CD4-positive, alpha-beta T cell (primary cell): ENCODE data around the gene TMEM151B. TPM values are rescaled to one million over a fixed set of nuclear protein-coding genes. Genes with fewer than 3 reads are reported as not detected.

ENCODE experiments used
- ATAC-seq: fragments of 200-7000 bp; cut with Tn5 transposase; one replicate; pipeline ENCODE4 v1.10.0; 2022; ENCODE audit warnings: mild to moderate bottlenecking; ENCODE audit not compliant: poor library complexity
- CTCF ChIA-PET: fragments of 350-600 bp; sonication (Branson Sonifier 250); formaldehyde crosslinking; loops from one replicate; lab custom pipeline; 2021; ENCODE audit warnings: antibody characterized with exemption, inconsistent platforms; lab: Charles Lee
- POLR2A ChIA-PET: fragments of 350-600 bp; sonication (Branson Sonifier 250); formaldehyde crosslinking; loops from one replicate; lab custom pipeline; 2021; ENCODE audit warnings: antibody characterized with exemption, inconsistent platforms; lab: Charles Lee
- DNase-seq, 14 experiments: peaks; one replicate each; pipeline ENCODE4 v3.0.0-alpha.2; 2013 to 2020; ENCODE audit warnings: mixed read lengths in 2 of 14
- H3K27ac ChIP-seq, 2 donors: one replicate each; pipeline versions ENCODE4 v1.5.1 to v1.7.0; 2013; ENCODE audit warnings: low read length in 2 of 2, low read depth in 1 of 2, mild to moderate bottlenecking in 1 of 2
- H3K27me3 ChIP-seq, 2 experiments: 1 replicate in 1 of 2; 2 replicates in 1 of 2; pipeline versions ENCODE4 v1.6.1 to v1.7.0; 2013; ENCODE audit warnings: low read length in 2 of 2, control low read depth in 1 of 2, mild to moderate bottlenecking in 1 of 2, moderate library complexity in 1 of 2; ENCODE audit not compliant: insufficient read depth in 2 of 2, control insufficient read depth in 1 of 2
- H3K36me3 ChIP-seq: one replicate; pipeline ENCODE4 v1.6.1; 2013; ENCODE audit warnings: low read length, control low read depth; ENCODE audit not compliant: insufficient read depth
- H3K4me1 ChIP-seq: one replicate; pipeline ENCODE4 v1.6.1; 2013; ENCODE audit warnings: low read length, control low read depth; ENCODE audit not compliant: insufficient read depth
- H3K4me3 ChIP-seq: one replicate; pipeline ENCODE4 v1.5.1; 2013; ENCODE audit warnings: mild to moderate bottlenecking, low read length, moderate library complexity
- H3K9me3 ChIP-seq, 2 experiments: 1 replicate in 1 of 2; 2 replicates in 1 of 2; pipeline versions ENCODE4 v1.6.1 to v1.7.0; 2013; ENCODE audit warnings: low read length in 2 of 2, mild to moderate bottlenecking in 2 of 2, control low read depth in 1 of 2, moderate library complexity in 1 of 2; ENCODE audit not compliant: control insufficient read depth in 1 of 2, insufficient read depth in 1 of 2
- H3K27ac Mint-ChIP-seq: one replicate; pipeline ENCODE4 v1.8.0; 2020; ENCODE audit warnings: mixed read lengths
- H3K27me3 Mint-ChIP-seq: one replicate; pipeline ENCODE4 v1.8.0; 2021; ENCODE audit warnings: mixed read lengths
- H3K36me3 Mint-ChIP-seq: one replicate; pipeline ENCODE4 v1.8.0; 2021; ENCODE audit warnings: low read depth, mixed read lengths
- H3K4me1 Mint-ChIP-seq: one replicate; pipeline ENCODE4 v1.8.0; 2021; ENCODE audit warnings: low read depth, mixed read lengths
- H3K4me3 Mint-ChIP-seq: one replicate; pipeline ENCODE4 v1.8.0; 2020; ENCODE audit warnings: mild to moderate bottlenecking, mixed read lengths
- H3K9me3 Mint-ChIP-seq: one replicate; pipeline ENCODE4 v1.8.0; 2020; ENCODE audit warnings: mixed read lengths
- CTCF ChIP-seq: fragments of 200-600 bp; IDR thresholded peaks from one replicate; pipeline ENCODE4 v1.8.0; 2022; ENCODE audit warnings: antibody characterized with exemption, mild to moderate bottlenecking
- intact Hi-C, 2 experiments: fragments of 100-400 bp; cut with DNase I in 1 of 2; cut with micrococcal nuclease in 1 of 2; formaldehyde crosslinking; loops; one replicate each; pipeline versions ENCODE4 v1.15.1 to v1.9.0; 2023 to 2025; cut with DNase I, micrococcal nuclease
- total RNA-seq, 174 experiments: library from RNA in 2 of 174; stranded (reverse) in 2 of 174; gene quantifications; one replicate each; pipeline ENCODE4 v1.2.3 and lab custom pipeline; 2021 to 2026

The TMEM151B gene
- total RNA-seq, 2 experiments from 2014 or later = not detected

- Mint-ChIP-seq H3K4me1 (peaks cover 55% of the 10 kb centered on the region), H3K36me3 (peaks cover 33% of the 10 kb centered on the region)
- intact Hi-C loops = loop anchor here (1.0 to 10.0 kb wide), 8 partner anchors 8 to 1113 kb away; partner anchors contain the start of genes HSP90AB1 (in 2 of the 2), CDC5L (in 1 of the 2), POLH (in 1 of the 2) and SUPT3H (in 1 of the 2)
These were observed 5.9 kb upstream of the TMEM151B start for GRCh38 chr6:44264154-44265006.

GRCh38 chr6:44265007-44265721 is 5.1 kb upstream of the TMEM151B start, which contains the start of gene NFKBIE:
Gene NFKBIE (minus strand): TSS chr6:44265551. CDS start chr6:44265346, 205 bp downstream.
- H3K4me3 ChIP-seq = peak within 1 kb of the TSS; percentile 99
- H3K27ac ChIP-seq = peak within 1 kb of the TSS; percentile 93
- H3K27me3 Mint-ChIP-seq = peaks cover 22% of the 10 kb centered on the region
- intact Hi-C loops = loop anchor here (1.0 to 10.0 kb wide), 7 partner anchors 9 to 690 kb away; partner anchors contain the start of genes HSP90AB1 (in 2 of the 2), CDC5L (in 1 of the 2), POLH (in 1 of the 2) and XPO5 (in 1 of the 2)
- no peaks in the 10 kb centered on the region for H3K9me3 Mint-ChIP-seq
- H3K4me1 ChIP-seq = peaks cover 51% of the 10 kb centered on the region
- DNase-seq (peak; percentile 87 to 97 (median 94)), ATAC-seq (peak; percentile 79)
- peak; percentile 67 for TF ChIP-seq CTCF
- POLR2A ChIA-PET = interaction anchor here (1.0 to 2.0 kb wide), 6 partner anchors 9 to 48 kb away, joined by 4 to 35 read pairs (median 6); partner anchors contain the start of genes AARS2 and HSP90AB1
- peaks cover 32% of the 10 kb centered on the region for H3K36me3 Mint-ChIP-seq
- H3K4me3 Mint-ChIP-seq = peak within 1 kb of the TSS; percentile 97
- H3K27ac Mint-ChIP-seq = peak within 1 kb of the TSS; percentile 84
- H3K36me3 ChIP-seq = peaks cover 22% of the 10 kb centered on the region
- H3K9me3 ChIP-seq = no peaks in the 10 kb centered on the region
- CTCF ChIA-PET = interaction anchor here (0.7 to 1.5 kb wide), 8 partner anchors 9 to 92 kb away, joined by 3 to 9 read pairs (median 4); partner anchors contain the start of genes AARS2, HSP90AB1 and SLC29A1
- peaks cover 62% of the 10 kb centered on the region for H3K4me1 Mint-ChIP-seq
- peaks cover 16 to 21% of the 10 kb centered on the region in 2 experiments for H3K27me3 ChIP-seq

More at GRCh38 chr6:44264154-44265006, 5.9 kb upstream of the TMEM151B start:
- Mint-ChIP-seq H3K9me3 (no peaks in the 10 kb centered on the region), H3K4me3 (peak overlapping the region; percentile 97), H3K27ac (peak overlapping the region; percentile 84), H3K27me3 (peaks cover 14% of the 10 kb centered on the region)
- Histone ChIP-seq H3K9me3 (no peaks in the 10 kb centered on the region), H3K4me3 (peak overlapping the region; percentile 99), H3K4me1 (peaks cover 47% of the 10 kb centered on the region), H3K27me3 (peaks cover 8 to 13% of the 10 kb centered on the region in 2 experiments), H3K36me3 (peaks cover 29% of the 10 kb centered on the region), H3K27ac (peak overlapping the region; percentile 93)
- TF ChIP-seq CTCF = no peak
- ATAC-seq = peak; percentile 6
- peak in 7 of 14 experiments; percentile 21 to 77 (median 48) for DNase-seq
- POLR2A ChIA-PET = interaction anchor here (1.0 to 2.0 kb wide), 7 partner anchors 8 to 123 kb away, joined by 3 to 35 read pairs (median 5); partner anchors contain the start of genes AARS2, CDC5L and HSP90AB1
- CTCF ChIA-PET = interaction anchor here (0.7 to 1.5 kb wide), 8 partner anchors 8 to 92 kb away, joined by 3 to 9 read pairs (median 4); partner anchors contain the start of genes AARS2, HSP90AB1 and SLC29A1
